Keratinocyte (primary cell): ENCODE measurements around the gene NDUFA11. TPM values are rescaled to one million over a fixed set of nuclear protein-coding genes. Genes with fewer than 3 reads are reported as not detected.
"Not testable (repeated sequence)": the region's sequence is repeated elsewhere in the genome, so short reads cannot be mapped to it uniquely, and the experiment has no call there.

Experiments
- DNase-seq: peaks from one replicate; pipeline ENCODE4 v3.0.0-alpha.2; 2011; ENCODE audit warnings: low read depth, missing footprints, low spot score
- FAIRE-seq: peaks from 2 replicates; lab custom pipeline; 2011; peaks lifted over from hg19 to GRCh38; lab: Jason Lieb, UNC
- H2AFZ ChIP-seq: 2 replicates; pipeline ENCODE4 v1.6.0; 2012; ENCODE audit warnings: low read length, control low read depth, inconsistent platforms; ENCODE audit not compliant: control insufficient read depth
- H3K27ac ChIP-seq: 2 replicates; pipeline ENCODE4 v1.5.1; 2011; ENCODE audit warnings: low read length; ENCODE audit not compliant: control insufficient read depth, insufficient read depth
- H3K27me3 ChIP-seq: 3 replicates; pipeline ENCODE4 v1.6.0; 2011; ENCODE audit warnings: low read length; ENCODE audit not compliant: control insufficient read depth, insufficient read depth; ENCODE audit errors: extremely low read depth
- H3K36me3 ChIP-seq, 2 experiments: 2 replicates in 1 of 2; 3 replicates in 1 of 2; pipeline ENCODE4 v1.5.1; 2011; ENCODE audit warnings: low read length in 2 of 2, mild to moderate bottlenecking in 1 of 2; ENCODE audit not compliant: control insufficient read depth in 2 of 2, insufficient read depth in 2 of 2; ENCODE audit errors: extremely low read depth in 1 of 2
- H3K4me1 ChIP-seq: 3 replicates; pipeline ENCODE4 v1.5.1; 2011; ENCODE audit warnings: low read length; ENCODE audit not compliant: control insufficient read depth, insufficient read depth; ENCODE audit errors: extremely low read depth
- H3K4me2 ChIP-seq: 3 replicates; pipeline ENCODE4 v1.6.0; 2011; ENCODE audit warnings: low read depth, low read length; ENCODE audit not compliant: control insufficient read depth, insufficient read depth; ENCODE audit errors: extremely low read depth
- H3K4me3 ChIP-seq, 3 experiments: fragments of 200-600 bp in 1 of 3; sonication (generic) in 1 of 3; 2 replicates in 2 of 3; 3 replicates in 1 of 3; pipeline ENCODE4 v1.5.1; 2011 to 2016; ENCODE audit warnings: low read length in 3 of 3, mild to moderate bottlenecking in 3 of 3, control low read depth in 2 of 3, inconsistent platforms in 1 of 3, low read depth in 1 of 3, mixed read lengths in 1 of 3, mixed run types in 1 of 3, moderate library complexity in 1 of 3; ENCODE audit not compliant: control insufficient read depth in 2 of 3, insufficient read depth in 2 of 3; ENCODE audit errors: extremely low read depth in 1 of 3
- H3K79me2 ChIP-seq: 2 replicates; pipeline ENCODE4 v1.6.0; 2012; ENCODE audit warnings: low read length; ENCODE audit not compliant: control insufficient read depth, insufficient read depth
- H3K9ac ChIP-seq: 3 replicates; pipeline ENCODE4 v1.6.0; 2011; ENCODE audit warnings: low read length; ENCODE audit not compliant: control insufficient read depth, insufficient read depth; ENCODE audit errors: extremely low read depth
- H3K9me1 ChIP-seq: 3 replicates; pipeline ENCODE4 v1.6.0; 2011; ENCODE audit warnings: low read length; ENCODE audit not compliant: control insufficient read depth, insufficient read depth; ENCODE audit errors: extremely low read depth
- H3K9me3 ChIP-seq: 2 replicates; pipeline ENCODE4 v1.5.1; 2012; ENCODE audit warnings: low read depth, low read length; ENCODE audit not compliant: control insufficient read depth
- H4K20me1 ChIP-seq: 3 replicates; pipeline ENCODE4 v1.6.0; 2011; ENCODE audit warnings: low read length; ENCODE audit not compliant: control insufficient read depth, insufficient read depth; ENCODE audit errors: extremely low read depth
- EZH2 ChIP-seq: IDR thresholded peaks from one replicate; pipeline ENCODE4 v1.6.1; 2012; ENCODE audit warnings: inconsistent platforms, mild to moderate bottlenecking, low read length, moderate library complexity
- dilution Hi-C: fragments of 300-500 bp; cut with MboI; formaldehyde crosslinking; loops from one replicate; pipeline ENCODE4 v1.7.0; 2020; ENCODE audit warnings: low sequenced_read_pairs; ENCODE audit not compliant: extremely low pct_ligation_motif_present
- polyA plus RNA-seq, 5 experiments: library from polyadenylated mRNA; depleted of rRNA in 3 of 5; stranded (reverse) in 3 of 5; stranded (forward) in 1 of 5; unstranded in 1 of 5; fragments of >200 nt; gene quantifications; 1 replicate in 1 of 5; 2 replicates in 3 of 5; 3 replicates in 1 of 5; pipeline versions ENCODE4 v1.2.1 to v1.2.3, GENCODE V29; 2011 to 2012; ENCODE audit warnings: missing spikeins in 2 of 5, low read depth in 1 of 5, low replicate concordance in 1 of 5
- TF ChIP-seq, protein P1 (sequence below), 3 experiments: IDR thresholded peaks in 1 of 3; conservative IDR thresholded peaks in 1 of 3; optimal IDR thresholded peaks in 1 of 3; 2 replicates in 2 of 3; 3 replicates in 1 of 3; pipeline versions ENCODE3 to v1.5.1; 2011; ENCODE audit warnings: low read length in 3 of 3, mild to moderate bottlenecking in 3 of 3, moderate library complexity in 2 of 3, control low read depth in 1 of 3, inconsistent platforms in 1 of 3; ENCODE audit not compliant: insufficient read depth in 2 of 3; ENCODE audit errors: extremely low read depth in 1 of 3

The NDUFA11 gene
- polyA plus RNA-seq, 1 donor (not counting 4 experiments of a cell fraction or from before 2014, with no cell fraction given) = 122 TPM

DNA sequence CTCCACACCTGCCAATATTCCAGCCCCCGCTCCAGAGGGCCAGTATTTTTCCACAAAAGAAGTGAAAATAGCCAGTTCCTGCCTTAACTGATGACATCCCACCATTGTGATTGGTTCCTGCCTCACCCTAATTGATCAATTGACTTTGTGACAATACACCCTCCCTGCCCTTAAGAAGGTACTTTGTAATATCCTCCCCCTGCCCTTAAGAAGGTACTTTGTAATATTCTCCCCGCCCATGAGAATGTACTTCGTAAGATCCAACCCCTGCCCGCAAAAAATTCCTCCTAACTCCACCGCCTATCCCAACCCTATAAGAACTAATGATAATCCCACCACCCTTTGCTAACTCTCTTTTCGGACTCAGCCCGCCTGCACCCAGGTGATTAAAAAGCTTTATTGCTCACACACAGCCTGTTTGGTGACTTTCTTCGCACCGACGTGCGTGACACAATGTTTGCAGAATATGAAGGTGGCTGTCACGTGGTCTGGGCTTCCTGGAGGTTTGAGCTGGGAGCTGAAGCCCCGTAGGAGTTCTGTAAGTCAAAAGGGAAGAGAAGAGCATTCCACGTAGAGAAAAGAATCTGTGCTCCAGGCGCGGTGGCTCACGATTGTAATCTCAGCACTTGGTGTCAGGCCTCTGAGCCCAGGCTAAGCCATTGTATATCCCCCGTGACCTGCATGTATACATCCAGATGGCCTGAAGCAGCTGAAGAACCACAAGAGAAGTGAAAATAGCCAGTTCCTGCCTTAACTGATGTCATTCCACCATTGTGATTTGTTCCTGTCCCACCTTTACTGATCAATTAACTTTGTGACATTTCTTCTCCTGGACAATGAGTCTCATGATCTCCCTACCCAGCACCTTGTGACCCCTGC lies 46.1 kb downstream of the NDUFA11 start:
- no peak overlapping the region for H3K9ac ChIP-seq
- H3K4me2 ChIP-seq = no peak overlapping the region
- no peaks in the 10 kb centered on the region for H3K4me1 ChIP-seq
- H3K27ac ChIP-seq = no peak overlapping the region
- H3K9me1 ChIP-seq = no peaks in the 10 kb centered on the region
- H3K79me2 ChIP-seq = no peaks in the 10 kb centered on the region
- H3K9me3 ChIP-seq = no peaks in the 10 kb centered on the region
- TF ChIP-seq, protein P1, sequence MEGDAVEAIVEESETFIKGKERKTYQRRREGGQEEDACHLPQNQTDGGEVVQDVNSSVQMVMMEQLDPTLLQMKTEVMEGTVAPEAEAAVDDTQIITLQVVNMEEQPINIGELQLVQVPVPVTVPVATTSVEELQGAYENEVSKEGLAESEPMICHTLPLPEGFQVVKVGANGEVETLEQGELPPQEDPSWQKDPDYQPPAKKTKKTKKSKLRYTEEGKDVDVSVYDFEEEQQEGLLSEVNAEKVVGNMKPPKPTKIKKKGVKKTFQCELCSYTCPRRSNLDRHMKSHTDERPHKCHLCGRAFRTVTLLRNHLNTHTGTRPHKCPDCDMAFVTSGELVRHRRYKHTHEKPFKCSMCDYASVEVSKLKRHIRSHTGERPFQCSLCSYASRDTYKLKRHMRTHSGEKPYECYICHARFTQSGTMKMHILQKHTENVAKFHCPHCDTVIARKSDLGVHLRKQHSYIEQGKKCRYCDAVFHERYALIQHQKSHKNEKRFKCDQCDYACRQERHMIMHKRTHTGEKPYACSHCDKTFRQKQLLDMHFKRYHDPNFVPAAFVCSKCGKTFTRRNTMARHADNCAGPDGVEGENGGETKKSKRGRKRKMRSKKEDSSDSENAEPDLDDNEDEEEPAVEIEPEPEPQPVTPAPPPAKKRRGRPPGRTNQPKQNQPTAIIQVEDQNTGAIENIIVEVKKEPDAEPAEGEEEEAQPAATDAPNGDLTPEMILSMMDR (optimal IDR thresholded peaks at IDR 0.05 in 1 of 3, IDR thresholded peaks at IDR 0.05 in 1 of 3, conservative IDR thresholded peaks at IDR 0.05 in 1 of 3; ENCODE audit: extremely low read depth in 1 of 3, insufficient read depth in 2 of 3, low read length in 3 of 3) = no peak
- TF ChIP-seq EZH2 = no peak
- H2AFZ ChIP-seq = no peak overlapping the region
- no peaks in the 10 kb centered on the region for H3K36me3 ChIP-seq
- H4K20me1 ChIP-seq = no peaks in the 10 kb centered on the region
- FAIRE-seq = no peak
- no peak overlapping the region for H3K4me3 ChIP-seq
- DNase-seq = no peak
- dilution Hi-C loops = no loop called here
- H3K27me3 ChIP-seq = peaks cover 4% of the 10 kb centered on the region

GRCh38 chr19:5855151-5855550 lies 48.4 kb downstream of the NDUFA11 start:
- dilution Hi-C loops, H3K27ac ChIP-seq: not testable (repeated sequence)

GRCh38 chr19:5854121-5854520 lies 49.5 kb downstream of the NDUFA11 start:
- DNase-seq, H3K79me2 ChIP-seq, dilution Hi-C loops, H3K9ac ChIP-seq, H3K27me3 ChIP-seq, H4K20me1 ChIP-seq, FAIRE-seq, H3K9me1 ChIP-seq, H3K9me3 ChIP-seq, H3K4me3 ChIP-seq, H3K27ac ChIP-seq, H3K4me2 ChIP-seq, H2AFZ ChIP-seq, H3K36me3 ChIP-seq: not testable (repeated sequence)
- peaks cover 19% of the 10 kb centered on the region for H3K4me1 ChIP-seq

More at GRCh38 chr19:5855151-5855550, 48.4 kb downstream of the NDUFA11 start:
- H3K4me3 ChIP-seq, FAIRE-seq, H2AFZ ChIP-seq, H3K36me3 ChIP-seq, H4K20me1 ChIP-seq, H3K9ac ChIP-seq, H3K79me2 ChIP-seq, H3K9me1 ChIP-seq, H3K27me3 ChIP-seq, DNase-seq, H3K4me2 ChIP-seq, H3K9me3 ChIP-seq: not testable (repeated sequence)
- H3K4me1 ChIP-seq = peaks cover 17% of the 10 kb centered on the region
